Neural cell (in vitro differentiated cells): ENCODE data around the gene GGN.
"Not testable (repeated sequence)": the region's sequence is repeated elsewhere in the genome, so short reads cannot be mapped to it uniquely, and the experiment has no call there.

Source experiments
- EP300 ChIP-seq: fragments of 450-650 bp; conservative IDR thresholded peaks from 2 replicates; pipeline ENCODE4 v1.6.1; 2014; ENCODE audit warnings: antibody characterized with exemption, mild to moderate bottlenecking, moderate library complexity; ENCODE audit not compliant: poor library complexity, severe bottlenecking
- POLR2AphosphoS5 ChIP-seq: IDR thresholded peaks from 2 replicates; pipeline ENCODE4 v1.6.1; 2012
- TF ChIP-seq, protein P1 (sequence below): fragments of 450-650 bp; IDR thresholded peaks from 2 replicates; pipeline ENCODE4 v1.5.1; 2014; ENCODE audit warnings: antibody characterized with exemption, mild to moderate bottlenecking, moderate library complexity; ENCODE audit not compliant: poor library complexity, severe bottlenecking

GRCh38 chr19:38410407-38410806, 22.6 kb upstream of the GGN start:
- TF ChIP-seq, protein P1, sequence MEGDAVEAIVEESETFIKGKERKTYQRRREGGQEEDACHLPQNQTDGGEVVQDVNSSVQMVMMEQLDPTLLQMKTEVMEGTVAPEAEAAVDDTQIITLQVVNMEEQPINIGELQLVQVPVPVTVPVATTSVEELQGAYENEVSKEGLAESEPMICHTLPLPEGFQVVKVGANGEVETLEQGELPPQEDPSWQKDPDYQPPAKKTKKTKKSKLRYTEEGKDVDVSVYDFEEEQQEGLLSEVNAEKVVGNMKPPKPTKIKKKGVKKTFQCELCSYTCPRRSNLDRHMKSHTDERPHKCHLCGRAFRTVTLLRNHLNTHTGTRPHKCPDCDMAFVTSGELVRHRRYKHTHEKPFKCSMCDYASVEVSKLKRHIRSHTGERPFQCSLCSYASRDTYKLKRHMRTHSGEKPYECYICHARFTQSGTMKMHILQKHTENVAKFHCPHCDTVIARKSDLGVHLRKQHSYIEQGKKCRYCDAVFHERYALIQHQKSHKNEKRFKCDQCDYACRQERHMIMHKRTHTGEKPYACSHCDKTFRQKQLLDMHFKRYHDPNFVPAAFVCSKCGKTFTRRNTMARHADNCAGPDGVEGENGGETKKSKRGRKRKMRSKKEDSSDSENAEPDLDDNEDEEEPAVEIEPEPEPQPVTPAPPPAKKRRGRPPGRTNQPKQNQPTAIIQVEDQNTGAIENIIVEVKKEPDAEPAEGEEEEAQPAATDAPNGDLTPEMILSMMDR, result not testable (repeated sequence)
- TF ChIP-seq POLR2AphosphoS5, EP300: not testable (repeated sequence)
